ENCODE results near the gene CATSPERE.

GRCh38 chr1:244461245-244462071, at the start of gene CATSPERE:
- TF ChIP-seq, protein P1, sequence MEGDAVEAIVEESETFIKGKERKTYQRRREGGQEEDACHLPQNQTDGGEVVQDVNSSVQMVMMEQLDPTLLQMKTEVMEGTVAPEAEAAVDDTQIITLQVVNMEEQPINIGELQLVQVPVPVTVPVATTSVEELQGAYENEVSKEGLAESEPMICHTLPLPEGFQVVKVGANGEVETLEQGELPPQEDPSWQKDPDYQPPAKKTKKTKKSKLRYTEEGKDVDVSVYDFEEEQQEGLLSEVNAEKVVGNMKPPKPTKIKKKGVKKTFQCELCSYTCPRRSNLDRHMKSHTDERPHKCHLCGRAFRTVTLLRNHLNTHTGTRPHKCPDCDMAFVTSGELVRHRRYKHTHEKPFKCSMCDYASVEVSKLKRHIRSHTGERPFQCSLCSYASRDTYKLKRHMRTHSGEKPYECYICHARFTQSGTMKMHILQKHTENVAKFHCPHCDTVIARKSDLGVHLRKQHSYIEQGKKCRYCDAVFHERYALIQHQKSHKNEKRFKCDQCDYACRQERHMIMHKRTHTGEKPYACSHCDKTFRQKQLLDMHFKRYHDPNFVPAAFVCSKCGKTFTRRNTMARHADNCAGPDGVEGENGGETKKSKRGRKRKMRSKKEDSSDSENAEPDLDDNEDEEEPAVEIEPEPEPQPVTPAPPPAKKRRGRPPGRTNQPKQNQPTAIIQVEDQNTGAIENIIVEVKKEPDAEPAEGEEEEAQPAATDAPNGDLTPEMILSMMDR (IDR thresholded peaks at IDR 0.05 in 4 of 5, conservative IDR thresholded peaks at IDR 0.05 in 1 of 5): no peak
- TF ChIP-seq POLR2A (IDR thresholded peaks at IDR 0.05): peak in 1 of 2 donors; percentile 59
